Kidney epithelial cell (primary cell): Measurements from ENCODE around the gene BMP7. TPM values are rescaled to one million over a fixed set of nuclear protein-coding genes. Genes with fewer than 3 reads are reported as not detected.
"Not testable (repeated sequence)": the region's sequence is repeated elsewhere in the genome, so short reads cannot be mapped to it uniquely, and the experiment has no call there.

Experiments
- DNase-seq: peaks from one replicate; pipeline ENCODE4 v3.0.0-alpha.2; 2010; ENCODE audit warnings: low read depth
- H3K27me3 ChIP-seq: 2 replicates; pipeline ENCODE4 v1.6.0; 2011; ENCODE audit warnings: low read length; ENCODE audit not compliant: control insufficient read depth, insufficient read depth
- H3K36me3 ChIP-seq: 2 replicates; pipeline ENCODE4 v1.5.1; 2011; ENCODE audit warnings: low read length; ENCODE audit not compliant: control insufficient read depth, insufficient read depth
- H3K4me3 ChIP-seq: 2 replicates; pipeline ENCODE4 v1.5.1; 2011; ENCODE audit warnings: low read depth, mild to moderate bottlenecking, control low read depth, low read length
- total RNA-seq: library from RNA; depleted of rRNA; stranded (reverse); fragments of >200 nt; gene quantifications from 2 replicates; pipeline ENCODE4 v1.2.3, GENCODE V29; 2015
- TF ChIP-seq, protein P1 (sequence below): IDR thresholded peaks from 2 replicates; pipeline ENCODE4 v1.5.1; 2011; ENCODE audit warnings: mild to moderate bottlenecking, moderate library complexity, low read length, control low read depth, inconsistent platforms; ENCODE audit not compliant: insufficient read depth, poor library complexity, severe bottlenecking

Gene BMP7
- total RNA-seq, 1 donor from 2014 or later = 21.8 TPM

DNA sequence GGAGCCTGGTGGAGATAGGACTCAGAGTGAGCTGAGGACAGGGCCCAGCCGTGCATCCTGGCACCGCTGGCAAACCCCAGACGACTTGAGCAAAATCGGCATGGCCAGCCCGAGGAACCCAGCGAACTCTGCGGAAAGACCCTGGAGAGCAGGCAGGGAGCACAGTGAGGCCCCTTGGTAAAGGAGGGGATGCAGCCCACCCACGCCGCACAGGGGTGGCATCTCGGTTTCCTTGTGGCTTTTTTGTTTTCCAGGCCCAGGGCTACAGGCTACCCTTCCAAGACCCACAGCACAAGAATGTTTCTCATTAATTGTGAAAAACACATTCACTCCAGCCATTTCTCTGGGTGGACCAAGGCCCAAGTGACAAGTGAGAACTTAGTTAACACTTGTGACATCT lies 71.4 kb downstream of the BMP7 start:
- no peak for DNase-seq
- no peaks in the 10 kb centered on the region for H3K36me3 ChIP-seq
- TF ChIP-seq, protein P1, sequence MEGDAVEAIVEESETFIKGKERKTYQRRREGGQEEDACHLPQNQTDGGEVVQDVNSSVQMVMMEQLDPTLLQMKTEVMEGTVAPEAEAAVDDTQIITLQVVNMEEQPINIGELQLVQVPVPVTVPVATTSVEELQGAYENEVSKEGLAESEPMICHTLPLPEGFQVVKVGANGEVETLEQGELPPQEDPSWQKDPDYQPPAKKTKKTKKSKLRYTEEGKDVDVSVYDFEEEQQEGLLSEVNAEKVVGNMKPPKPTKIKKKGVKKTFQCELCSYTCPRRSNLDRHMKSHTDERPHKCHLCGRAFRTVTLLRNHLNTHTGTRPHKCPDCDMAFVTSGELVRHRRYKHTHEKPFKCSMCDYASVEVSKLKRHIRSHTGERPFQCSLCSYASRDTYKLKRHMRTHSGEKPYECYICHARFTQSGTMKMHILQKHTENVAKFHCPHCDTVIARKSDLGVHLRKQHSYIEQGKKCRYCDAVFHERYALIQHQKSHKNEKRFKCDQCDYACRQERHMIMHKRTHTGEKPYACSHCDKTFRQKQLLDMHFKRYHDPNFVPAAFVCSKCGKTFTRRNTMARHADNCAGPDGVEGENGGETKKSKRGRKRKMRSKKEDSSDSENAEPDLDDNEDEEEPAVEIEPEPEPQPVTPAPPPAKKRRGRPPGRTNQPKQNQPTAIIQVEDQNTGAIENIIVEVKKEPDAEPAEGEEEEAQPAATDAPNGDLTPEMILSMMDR = no peak

DNA sequence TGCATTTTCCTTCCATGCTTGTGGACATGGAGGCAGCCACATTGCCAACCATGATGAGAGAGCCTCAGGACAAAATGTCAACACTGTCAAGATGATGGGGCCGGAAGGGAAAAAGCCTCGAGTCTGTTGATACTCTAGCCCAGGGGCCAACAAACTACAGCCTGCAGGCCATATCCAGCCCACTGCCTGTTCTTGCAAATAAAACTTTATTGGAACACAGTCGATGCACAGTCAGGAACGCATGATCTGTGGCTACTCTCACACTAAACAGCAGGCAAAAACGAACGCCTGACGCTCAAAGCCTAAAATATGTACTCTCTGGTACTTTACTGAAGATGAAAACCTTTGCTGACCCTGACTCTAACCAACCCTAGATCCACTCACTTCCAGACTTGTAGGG lies 72.3 kb downstream of the BMP7 start:
- TF ChIP-seq, protein P1 = no peak
- H3K27me3 ChIP-seq = no peaks in the 10 kb centered on the region

More for the DNA sequence above, 71.4 kb downstream of the BMP7 start:
- Histone ChIP-seq H3K27me3 (no peaks in the 10 kb centered on the region), H3K4me3 (no peak overlapping the region)

DNA sequence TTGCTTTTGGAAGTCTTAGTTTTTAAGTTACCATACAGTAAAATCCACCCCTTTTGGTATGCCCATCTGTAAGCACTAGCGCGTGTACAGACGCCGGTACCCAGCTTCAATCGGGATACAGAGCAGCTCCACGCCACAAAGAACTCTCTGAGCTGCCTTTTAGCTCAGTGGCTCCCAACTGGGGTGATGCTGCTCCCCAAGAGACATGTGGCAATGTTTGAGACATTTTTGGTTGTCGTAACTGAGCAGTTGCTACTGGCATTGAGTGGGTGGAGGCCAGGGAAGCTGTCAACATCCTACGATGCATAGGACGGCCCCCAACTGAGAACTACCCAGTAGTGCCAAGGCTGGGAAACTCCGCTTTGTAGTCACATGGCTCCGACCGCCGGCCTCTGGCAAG lies 73.3 kb downstream of the BMP7 start:
- Histone ChIP-seq H3K36me3 (no peaks in the 10 kb centered on the region), H3K27me3 (no peaks in the 10 kb centered on the region), H3K4me3 (no peak overlapping the region)
- DNase-seq = no peak
- TF ChIP-seq, protein P1 = no peak

More for the DNA sequence above, 72.3 kb downstream of the BMP7 start:
- Histone ChIP-seq H3K36me3 (no peaks in the 10 kb centered on the region), H3K4me3 (no peak overlapping the region)
- DNase-seq = no peak

DNA sequence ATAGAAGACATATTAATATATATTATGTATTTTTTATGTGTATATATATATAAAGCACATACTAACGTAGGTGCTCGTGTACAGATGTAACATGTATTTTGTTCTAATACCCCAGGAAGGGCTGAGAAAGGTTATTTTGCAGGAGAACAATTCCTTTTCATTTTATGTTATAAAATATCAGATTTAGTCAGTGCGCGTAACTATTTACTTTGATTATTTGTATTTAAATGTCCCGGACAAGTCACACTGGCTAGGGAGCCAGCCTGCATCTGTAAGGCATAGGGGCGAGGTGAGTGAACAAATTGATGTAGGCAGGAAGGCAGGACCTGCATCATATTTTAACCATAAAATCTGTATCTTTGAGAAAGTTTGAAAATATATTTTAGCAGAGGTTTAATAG lies 74.1 kb downstream of the BMP7 start:
- Histone ChIP-seq H3K4me3 (no peak overlapping the region), H3K27me3 (no peaks in the 10 kb centered on the region), H3K36me3 (no peaks in the 10 kb centered on the region)
- TF ChIP-seq, protein P1 = no peak
- no peak for DNase-seq

DNA sequence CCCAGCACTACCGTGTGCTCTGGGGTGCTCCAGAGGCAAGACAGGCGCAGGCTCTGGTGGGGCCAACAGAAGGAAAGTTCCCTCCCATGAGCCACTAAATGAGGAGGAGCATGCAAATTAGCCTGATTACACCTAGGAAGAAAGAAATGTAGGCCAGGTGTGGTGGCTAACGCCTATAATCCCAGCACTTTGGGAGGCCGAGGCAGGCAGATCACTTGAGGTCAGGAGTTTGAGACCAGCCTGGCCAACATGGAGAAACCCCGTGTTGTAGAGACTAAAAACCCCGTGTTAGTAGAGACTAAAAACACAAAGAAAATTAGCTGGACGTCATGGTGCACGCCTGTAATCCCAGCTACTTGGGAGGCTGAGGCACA lies 75.2 kb downstream of the BMP7 start:
- not testable (repeated sequence) for H3K27me3 ChIP-seq, H3K4me3 ChIP-seq, H3K36me3 ChIP-seq, DNase-seq

DNA sequence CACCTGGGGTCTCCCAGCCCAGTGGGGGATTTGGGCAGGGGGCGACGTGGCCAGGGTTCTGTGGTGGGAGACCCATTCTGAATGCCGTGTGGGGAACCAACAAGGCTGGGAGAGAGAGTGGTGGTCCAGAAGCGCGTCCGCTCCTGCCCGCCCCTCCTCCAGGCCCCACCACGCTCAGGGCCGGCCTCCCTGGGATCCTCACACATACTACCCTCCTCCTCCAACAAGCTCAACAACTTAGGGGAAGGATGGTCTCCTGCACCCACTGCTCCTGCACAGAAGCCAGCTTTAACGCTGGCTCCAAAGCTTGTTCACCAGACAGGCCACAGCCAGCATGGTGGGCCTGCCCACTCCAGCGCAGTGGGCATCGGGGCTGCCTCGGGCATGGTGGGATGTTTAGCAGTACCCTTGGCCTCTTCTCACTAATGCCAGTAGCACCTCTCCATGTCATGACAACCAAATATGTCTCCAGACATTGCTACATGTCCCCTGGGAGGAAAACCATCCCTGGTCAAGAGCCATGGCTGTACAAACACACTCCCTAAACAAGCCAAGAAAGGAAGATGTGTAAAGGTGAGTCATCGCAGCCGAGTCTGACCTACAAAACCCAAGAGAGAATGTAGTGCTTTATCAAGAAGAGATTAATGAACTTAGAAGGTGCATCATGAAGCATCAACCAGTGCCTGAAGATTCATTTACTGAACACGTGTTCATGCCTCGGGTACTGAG lies 75.7 kb downstream of the BMP7 start:
- Histone ChIP-seq H3K36me3 (no peaks in the 10 kb centered on the region), H3K4me3 (no peak overlapping the region), H3K27me3 (no peaks in the 10 kb centered on the region)
- TF ChIP-seq, protein P1 = no peak
- no peak for DNase-seq
